GM19452 (cell line): Measurements from ENCODE around the gene SMIM9.
"Not testable (repeated sequence)": the region's sequence is repeated elsewhere in the genome, so short reads cannot be mapped to it uniquely, and the experiment has no call there.

Source experiments
- ATAC-seq: cut with Tn5 transposase; IDR thresholded peaks from one replicate; pipeline ENCODE4 v1.9.1; 2021; ENCODE audit not compliant: unreplicated experiment

Gene SMIM9

DNA sequence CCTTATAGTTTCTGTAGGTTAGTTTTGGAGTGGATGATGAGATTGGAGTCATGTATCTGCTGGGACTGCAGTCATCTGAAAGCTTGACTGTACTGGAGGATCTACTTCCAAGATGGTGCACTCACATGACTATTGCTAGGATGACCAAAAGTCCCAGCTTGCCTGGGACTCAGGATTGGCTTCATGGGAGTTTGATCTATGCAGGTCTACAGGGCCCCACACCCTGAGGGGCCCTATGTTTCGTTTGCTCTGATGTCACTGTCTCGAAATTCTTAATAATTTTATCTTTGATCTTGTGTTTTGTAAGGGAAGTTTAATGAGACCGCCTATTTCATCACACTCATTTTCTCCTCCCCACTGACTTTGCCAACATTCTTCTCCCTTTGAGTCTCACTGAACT lies at the start of gene SMIM9:
Gene SMIM9 (minus strand): TSS at position 101 of the 400 bp plus-strand sequence. CDS start 3,806 bp downstream, outside the sequence.
- ATAC-seq, result no peak

DNA sequence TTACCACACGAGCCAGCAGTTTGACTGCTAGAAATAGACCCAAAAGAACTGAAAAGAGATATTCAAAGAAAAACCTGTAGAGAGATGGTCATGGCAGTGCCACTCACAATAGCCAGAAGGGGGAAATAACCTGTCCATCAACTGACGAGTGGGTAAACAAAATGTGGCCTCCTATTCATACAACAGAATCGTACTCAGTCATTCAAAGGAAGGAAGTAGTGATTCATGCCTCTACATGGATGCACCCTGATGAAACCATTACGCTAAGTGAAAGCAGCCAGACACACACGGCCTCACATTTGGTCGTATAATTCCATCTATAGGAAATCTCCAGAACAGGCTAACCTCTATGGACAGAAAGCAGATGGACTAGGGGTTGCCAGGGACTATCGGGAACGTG lies 49.6 kb upstream of the SMIM9 start:
- ATAC-seq, result not testable (repeated sequence)

DNA sequence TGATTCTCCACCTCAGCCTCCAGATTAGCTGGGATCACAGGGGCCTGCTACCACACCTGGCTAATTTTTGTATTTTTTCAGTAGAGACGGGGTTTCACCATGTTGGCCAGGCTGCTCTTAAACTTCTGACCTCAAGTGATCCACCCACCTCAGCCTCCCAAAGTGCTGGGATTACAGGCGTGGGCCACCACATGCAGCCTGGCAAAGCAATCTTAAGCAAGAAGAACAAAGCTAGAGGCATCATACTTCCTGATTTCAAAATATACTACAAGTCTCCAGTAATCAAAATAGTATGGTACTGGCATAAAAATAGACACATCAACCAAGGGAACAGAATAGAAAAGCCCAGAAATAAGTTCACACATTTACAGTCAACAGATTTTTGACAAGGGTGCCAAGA lies 38.9 kb upstream of the SMIM9 start:
- ATAC-seq, result no peak

GRCh38 chrX:154868522-154868921 lies 34.1 kb upstream of the SMIM9 start:
- not testable (repeated sequence) for ATAC-seq

DNA sequence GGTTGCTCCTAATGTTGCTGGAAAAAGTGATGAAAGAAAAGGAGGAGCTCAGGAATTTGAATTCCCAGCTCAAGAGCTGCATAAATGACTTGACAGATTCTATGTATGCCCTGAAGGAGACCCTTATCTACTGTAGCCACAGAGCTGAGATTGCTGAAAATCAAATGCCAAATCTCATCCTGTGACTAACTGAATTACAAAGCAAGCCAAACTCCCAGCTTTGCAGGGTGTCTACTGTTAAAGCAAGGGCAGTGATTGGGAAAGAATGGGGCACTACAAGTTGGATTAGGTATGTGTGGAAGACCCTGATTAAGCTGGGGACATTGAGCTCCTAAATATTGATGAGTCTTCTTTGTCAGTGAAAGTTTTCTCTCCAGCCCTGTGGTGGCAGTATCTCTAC lies 20.8 kb upstream of the SMIM9 start:
- no peak for ATAC-seq

DNA sequence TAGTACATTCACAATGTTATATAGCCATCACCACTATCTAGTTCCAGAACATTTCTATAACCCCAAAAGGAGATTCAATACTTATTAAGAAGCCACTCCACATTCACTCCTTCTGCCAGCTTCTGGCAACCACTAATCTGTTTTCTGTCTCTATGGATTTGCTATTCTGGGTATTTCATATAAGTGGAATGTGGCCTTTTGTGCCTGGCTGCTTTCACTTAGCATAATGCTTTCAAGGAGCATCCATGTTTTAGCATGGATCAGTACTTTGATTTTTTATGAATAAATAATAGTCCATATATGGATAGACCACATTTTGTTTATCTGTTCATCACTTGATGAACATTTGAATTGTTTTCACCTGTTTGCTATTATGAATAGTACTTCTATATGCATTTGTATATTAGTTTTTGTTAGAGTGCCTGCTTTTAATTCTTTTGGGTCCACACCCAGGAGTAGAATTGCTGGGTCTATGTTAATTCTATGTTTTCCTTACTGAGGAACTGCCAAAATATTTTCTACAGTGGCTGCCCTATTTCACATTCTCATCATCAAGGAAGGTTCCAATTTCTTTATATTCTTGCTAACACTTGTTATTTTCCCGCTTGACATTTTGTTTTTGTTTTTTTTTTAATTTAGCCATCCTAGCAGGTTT lies 16.6 kb upstream of the SMIM9 start:
- no peak for ATAC-seq

DNA sequence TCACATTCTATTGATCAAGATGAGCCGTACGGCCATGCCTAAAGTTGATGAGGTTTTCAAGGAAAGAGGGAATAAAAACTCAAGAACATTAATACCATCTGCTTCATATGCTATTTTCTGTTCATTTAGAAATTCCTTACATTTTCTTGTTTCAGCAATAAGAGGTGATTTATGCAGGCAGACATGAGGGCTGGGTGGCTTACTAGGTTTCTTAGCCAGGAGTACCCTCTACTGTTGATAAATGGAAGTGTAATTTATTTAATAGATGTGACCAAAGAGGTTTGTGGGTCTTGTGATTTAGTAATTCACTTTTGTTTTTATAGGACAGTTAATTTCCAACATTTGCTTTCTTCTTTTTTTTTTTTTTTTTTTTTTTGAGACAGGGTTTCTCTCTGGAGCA lies 6.4 kb upstream of the SMIM9 start:
- no peak for ATAC-seq

GRCh38 chrX:154836163-154836562 lies 1.7 kb upstream of the SMIM9 start:
- no peak for ATAC-seq

- no peak for ATAC-seq
These were observed 652 bp downstream of the SMIM9 start for GRCh38 chrX:154833746-154834274.

DNA sequence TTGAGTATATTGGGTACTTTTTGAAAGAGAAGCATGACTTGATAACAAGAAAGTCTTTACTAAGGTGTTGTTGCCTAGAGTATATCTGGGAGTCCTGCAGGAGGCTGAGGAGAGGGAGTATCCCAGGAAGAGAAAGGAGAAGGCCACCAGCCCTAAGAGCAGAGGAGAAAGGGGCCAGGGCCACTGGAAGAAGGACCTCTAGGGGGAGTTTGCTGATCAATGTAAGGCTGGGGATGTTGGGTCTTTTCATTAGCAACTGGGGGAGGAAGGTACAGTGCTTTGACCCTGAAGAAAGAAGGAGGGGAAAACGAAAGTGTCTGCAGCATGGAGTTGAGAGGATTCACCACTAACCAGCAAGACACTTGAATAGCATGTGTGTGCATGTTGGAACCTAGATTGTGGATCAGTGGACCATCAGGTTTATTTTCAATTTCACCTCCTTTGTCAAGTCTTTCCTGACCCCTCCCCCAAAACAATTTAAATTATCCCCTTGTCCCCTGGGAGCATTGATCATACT lies 4.5 kb downstream of the SMIM9 start:
- ATAC-seq, result no peak

DNA sequence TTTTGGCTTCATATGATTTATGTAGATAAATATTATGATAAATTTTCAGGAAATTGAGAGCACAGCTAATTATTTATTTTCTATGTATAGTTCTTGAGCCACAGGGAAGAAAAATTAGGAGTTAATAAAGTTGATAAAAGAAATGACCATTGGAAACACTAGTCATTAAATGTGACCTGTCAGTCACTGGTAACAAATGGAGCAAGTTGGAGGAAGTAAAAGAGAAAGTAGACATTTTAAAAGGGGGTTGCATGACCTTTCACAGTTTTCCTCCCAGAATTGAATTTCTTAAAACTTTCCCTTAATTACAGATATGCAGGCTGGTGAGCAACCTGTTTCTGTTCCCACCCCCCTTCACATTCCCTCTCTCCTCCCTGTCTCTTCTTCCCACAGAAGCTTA lies 5.3 kb downstream of the SMIM9 start:
- no peak for ATAC-seq

- ATAC-seq, result no peak
These were observed 6.5 kb downstream of the SMIM9 start for GRCh38 chrX:154828016-154828408.

GRCh38 chrX:154827194-154828015 lies 7.1 kb downstream of the SMIM9 start:
- ATAC-seq, result peak; percentile 92

- ATAC-seq, result not testable (repeated sequence)
These were observed 8.9 kb downstream of the SMIM9 start for GRCh38 chrX:154825586-154825985.

DNA sequence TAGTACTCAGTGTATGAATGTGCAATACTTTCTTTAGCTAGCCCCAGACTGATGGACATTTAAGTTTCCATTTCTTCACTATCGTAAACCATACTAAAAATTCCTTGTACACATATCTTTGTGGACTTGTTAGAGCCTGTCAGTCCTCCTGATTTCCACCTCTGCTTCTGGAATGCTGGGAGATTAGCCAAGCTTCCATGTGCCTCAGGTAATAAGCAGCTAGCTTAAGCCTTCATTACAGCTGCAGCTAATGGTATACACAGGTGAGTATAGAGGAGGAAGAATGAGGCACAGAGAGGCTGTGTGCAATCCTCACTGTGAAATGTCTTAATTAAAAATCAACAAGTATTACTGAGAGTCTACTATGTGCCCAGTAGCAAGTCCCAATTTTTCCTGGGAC lies 9.8 kb downstream of the SMIM9 start:
- no peak for ATAC-seq

DNA sequence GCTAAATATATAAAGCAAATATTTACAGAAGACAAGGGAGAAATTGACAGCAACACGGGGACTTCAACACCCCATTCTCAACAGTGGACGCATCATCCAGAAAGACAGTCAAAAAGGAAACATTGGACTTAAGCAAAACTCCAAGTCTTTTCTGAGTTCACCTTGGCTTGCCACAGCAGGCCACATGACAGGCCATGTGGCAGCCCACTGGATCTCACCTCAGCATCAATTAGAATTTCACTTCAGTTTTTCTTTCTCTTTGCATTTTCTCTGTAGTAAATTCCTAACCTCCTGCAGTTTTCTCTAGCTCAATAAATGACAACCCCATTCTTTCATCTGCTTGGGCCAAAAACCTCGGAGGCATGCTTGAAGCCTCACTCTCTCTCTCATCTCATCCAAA lies 12.4 kb downstream of the SMIM9 start:
- ATAC-seq, result no peak

DNA sequence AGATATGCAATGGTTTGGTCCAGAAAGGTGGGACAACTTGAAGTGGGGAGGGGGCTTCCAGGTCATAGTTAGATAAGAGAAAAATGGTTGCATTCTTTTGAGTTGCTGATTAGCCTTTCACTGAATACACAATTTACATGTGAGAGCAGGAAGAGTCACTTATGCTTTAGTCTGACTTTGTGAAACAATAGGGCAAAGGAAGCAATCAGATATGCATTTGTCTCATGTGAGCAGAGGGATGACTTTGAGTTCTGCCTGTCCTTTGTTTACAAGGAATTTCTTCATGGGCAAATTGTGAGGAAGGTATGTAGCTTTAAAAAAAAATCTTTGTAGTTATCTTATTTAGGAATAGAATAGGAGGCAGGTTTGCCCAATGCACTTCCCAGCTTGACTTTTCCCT lies 12.9 kb downstream of the SMIM9 start:
- no peak for ATAC-seq

DNA sequence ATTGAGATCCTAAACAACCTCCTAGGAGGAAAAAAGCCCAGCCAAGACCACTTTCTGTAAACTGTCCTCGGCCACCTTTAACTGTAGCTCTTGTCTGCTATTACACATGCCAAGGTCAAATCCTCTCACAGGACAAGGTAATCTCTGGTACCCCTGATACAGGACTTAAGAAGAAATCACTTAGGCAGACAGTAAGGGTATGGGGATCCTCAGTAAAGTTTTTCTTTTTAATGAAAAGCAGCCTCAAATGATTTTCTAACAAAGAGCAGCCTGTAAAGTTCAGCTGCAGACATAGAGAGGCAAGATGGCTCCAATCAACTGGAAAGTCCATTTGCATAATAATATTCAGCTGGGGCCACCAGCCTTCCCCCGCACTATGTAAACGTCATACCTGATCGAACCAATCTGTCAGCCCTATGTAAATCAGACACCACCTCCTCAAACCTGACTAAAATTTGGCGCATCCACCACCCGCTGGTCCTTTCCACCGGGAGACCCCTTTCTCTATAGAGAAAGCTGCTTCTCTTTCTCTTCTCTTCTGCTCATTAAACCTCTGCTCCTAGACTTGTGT lies 14.6 kb downstream of the SMIM9 start:
- no peak for ATAC-seq

DNA sequence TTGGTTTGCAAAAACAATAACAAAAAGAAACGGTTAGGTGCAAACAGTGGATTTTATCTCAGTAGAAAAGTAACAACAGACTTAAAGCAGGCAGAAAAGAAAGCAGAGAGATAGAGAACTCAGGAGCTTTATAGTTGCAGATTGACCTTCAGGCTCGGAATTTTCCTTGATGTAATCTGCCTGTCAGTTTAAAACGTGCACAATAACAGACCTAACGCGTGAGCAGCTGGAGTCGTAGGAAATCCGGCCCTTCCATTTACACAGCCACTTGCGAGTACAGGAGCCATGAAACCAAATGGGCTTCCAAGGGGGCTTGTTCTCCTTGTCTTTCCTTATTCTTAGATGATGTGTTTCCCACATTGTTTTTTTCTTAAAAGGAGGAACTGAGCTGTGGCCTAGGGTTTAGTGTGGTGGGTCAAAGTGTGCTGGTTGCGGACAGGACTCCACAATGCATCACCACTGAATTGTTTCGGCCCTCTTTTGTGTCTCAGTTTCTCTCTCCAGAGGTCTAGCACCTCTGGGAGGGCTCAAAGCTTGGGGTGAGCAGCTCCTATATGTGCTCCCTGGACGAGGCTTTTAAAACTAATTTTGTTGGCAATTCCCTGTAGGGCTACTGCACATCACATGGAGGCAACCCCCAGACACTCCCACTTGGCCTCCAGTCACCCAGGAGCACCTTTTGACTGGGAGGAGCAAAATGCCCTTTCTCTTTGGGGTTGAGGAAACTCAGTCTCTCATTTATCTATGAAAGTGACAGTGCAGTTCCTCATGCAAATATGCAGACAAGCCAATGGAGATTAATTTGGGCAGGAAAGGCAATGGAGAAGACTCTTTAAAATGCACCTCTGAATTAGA lies 15.3 kb downstream of the SMIM9 start:
- ATAC-seq, result no peak

GRCh38 chrX:154817048-154817618 lies 17.3 kb downstream of the SMIM9 start:
- not testable (repeated sequence) for ATAC-seq
